Measurements from ENCODE around the gene PSD. TPM values are rescaled to one million over a fixed set of nuclear protein-coding genes. Genes with fewer than 3 reads are reported as not detected.

PSD gene
- total and polyA plus RNA-seq, 2 donors (not counting 1 experiment from before 2014, with no cell fraction given) = 0.07 to 5.3 TPM

GRCh38 chr10:102453502-102453901 is 34.9 kb upstream of the PSD start:
- Histone ChIP-seq H4K20me1 (ENCODE audit: control insufficient read depth, extremely low read depth, insufficient read depth, low read length) (no peaks in the 10 kb centered on the region), H3K79me2 (ENCODE audit: control insufficient read depth, insufficient read depth, low read length) (no peaks in the 10 kb centered on the region), H2AFZ (ENCODE audit: low read length) (no peak overlapping the region), H3K36me3 (ENCODE audit: control insufficient read depth, insufficient read depth, low read length) (no peaks in the 10 kb centered on the region), H3K27me3 (ENCODE audit: control insufficient read depth, insufficient read depth, low read length) (no peaks in the 10 kb centered on the region), H3K4me1 (ENCODE audit: control insufficient read depth, extremely low read depth, insufficient read depth, low read length) (peaks cover 17% of the 10 kb centered on the region), H3K9ac (ENCODE audit: insufficient read depth, low read length) (no peak overlapping the region), H3K4me2 (ENCODE audit: extremely low read depth, insufficient read depth, low read length) (no peak overlapping the region), H3K4me3 (replicated peaks in 1 of 4; ENCODE audit: control extremely low read depth in 1 of 4, insufficient read depth in 1 of 4, low read depth in 3 of 4, low read length in 4 of 4) (no peak overlapping the region), H3K27ac (ENCODE audit: insufficient read depth, low read length) (peak overlapping the region; percentile 52), H3K9me3 (ENCODE audit: control insufficient read depth, insufficient read depth, low read depth, low read length) (no peaks in the 10 kb centered on the region)
- DNase-seq (ENCODE audit: low read depth in 2 of 2) = no peak
- TF ChIP-seq CTCF (conservative IDR thresholded peaks at IDR 0.05 in 1 of 2, IDR thresholded peaks at IDR 0.05 in 1 of 2; ENCODE audit: low read depth in 1 of 2, low read length in 2 of 2) = no peak

GRCh38 chr10:102452672-102453340 is 34.2 kb upstream of the PSD start:
- Histone ChIP-seq H3K9ac (ENCODE audit: insufficient read depth, low read length) (no peak overlapping the region), H3K36me3 (ENCODE audit: control insufficient read depth, insufficient read depth, low read length) (no peaks in the 10 kb centered on the region), H3K4me3 (replicated peaks in 1 of 4; ENCODE audit: control extremely low read depth in 1 of 4, insufficient read depth in 1 of 4, low read depth in 3 of 4, low read length in 4 of 4) (no peak overlapping the region), H3K27ac (ENCODE audit: insufficient read depth, low read length) (peak overlapping the region; percentile 52), H2AFZ (ENCODE audit: low read length) (no peak overlapping the region), H3K4me2 (ENCODE audit: extremely low read depth, insufficient read depth, low read length) (no peak overlapping the region), H3K27me3 (ENCODE audit: control insufficient read depth, insufficient read depth, low read length) (no peaks in the 10 kb centered on the region), H3K9me3 (ENCODE audit: control insufficient read depth, insufficient read depth, low read depth, low read length) (no peaks in the 10 kb centered on the region), H3K79me2 (ENCODE audit: control insufficient read depth, insufficient read depth, low read length) (no peaks in the 10 kb centered on the region), H3K4me1 (ENCODE audit: control insufficient read depth, extremely low read depth, insufficient read depth, low read length) (peaks cover 17% of the 10 kb centered on the region), H4K20me1 (ENCODE audit: control insufficient read depth, extremely low read depth, insufficient read depth, low read length) (no peaks in the 10 kb centered on the region)
- peak; percentile 68 to 75 for DNase-seq (ENCODE audit: low read depth in 2 of 2)
- TF ChIP-seq EZH2 (IDR thresholded peaks at IDR 0.05; ENCODE audit: low read length, missing control alignments) (no peak), CTCF (conservative IDR thresholded peaks at IDR 0.05 in 1 of 2, IDR thresholded peaks at IDR 0.05 in 1 of 2; ENCODE audit: low read depth in 1 of 2, low read length in 2 of 2) (no peak)

GRCh38 chr10:102451105-102451969 is 32.8 kb upstream of the PSD start, which contains the start of gene C10orf95:
TSS of gene C10orf95 (minus strand) at chr10:102451543. CDS start at chr10:102451093, 450 bp downstream.
- Histone ChIP-seq H3K9me3 (ENCODE audit: control insufficient read depth, insufficient read depth, low read depth, low read length) (no peaks in the 10 kb centered on the region), H3K4me3 (replicated peaks in 1 of 4; ENCODE audit: control extremely low read depth in 1 of 4, insufficient read depth in 1 of 4, low read depth in 3 of 4, low read length in 4 of 4) (peak within 1 kb of the TSS; percentile 52 to 70 (median 63)), H4K20me1 (ENCODE audit: control insufficient read depth, extremely low read depth, insufficient read depth, low read length) (no peaks in the 10 kb centered on the region), H3K27ac (ENCODE audit: insufficient read depth, low read length) (no peak within 1 kb of the TSS), H2AFZ (ENCODE audit: low read length) (peak within 1 kb of the TSS; percentile 13), H3K79me2 (ENCODE audit: control insufficient read depth, insufficient read depth, low read length) (no peaks in the 10 kb centered on the region), H3K9ac (ENCODE audit: insufficient read depth, low read length) (peak within 1 kb of the TSS; percentile 57), H3K27me3 (ENCODE audit: control insufficient read depth, insufficient read depth, low read length) (no peaks in the 10 kb centered on the region), H3K4me2 (ENCODE audit: extremely low read depth, insufficient read depth, low read length) (peak within 1 kb of the TSS; percentile 99), H3K36me3 (ENCODE audit: control insufficient read depth, insufficient read depth, low read length) (no peaks in the 10 kb centered on the region), H3K4me1 (ENCODE audit: control insufficient read depth, extremely low read depth, insufficient read depth, low read length) (peaks cover 17% of the 10 kb centered on the region)
- DNase-seq (ENCODE audit: low read depth in 2 of 2) = no peak
- TF ChIP-seq CTCF (conservative IDR thresholded peaks at IDR 0.05 in 1 of 2, IDR thresholded peaks at IDR 0.05 in 1 of 2; ENCODE audit: low read depth in 1 of 2, low read length in 2 of 2) (no peak), EZH2 (IDR thresholded peaks at IDR 0.05; ENCODE audit: low read length, missing control alignments) (no peak)
